ENCODE results near the gene TEX2. TPM values are rescaled to one million over a fixed set of nuclear protein-coding genes. Genes with fewer than 3 reads are reported as not detected.
"Not testable (repeated sequence)": the region's sequence is repeated elsewhere in the genome, so short reads cannot be mapped to it uniquely, and the experiment has no call there.

The TEX2 gene
- polyA plus RNA-seq, 5 donors = 19.5 to 29.5 (median 23.3) TPM

- DNase-seq = no peak
These were observed 22.8 kb downstream of the TEX2 start for GRCh38 chr17:64240261-64240740.

GRCh38 chr17:64238449-64238848, 24.6 kb downstream of the TEX2 start:
- not testable (repeated sequence) for DNase-seq

GRCh38 chr17:64236827-64237403, 26.1 kb downstream of the TEX2 start:
- no peak for DNase-seq

DNA sequence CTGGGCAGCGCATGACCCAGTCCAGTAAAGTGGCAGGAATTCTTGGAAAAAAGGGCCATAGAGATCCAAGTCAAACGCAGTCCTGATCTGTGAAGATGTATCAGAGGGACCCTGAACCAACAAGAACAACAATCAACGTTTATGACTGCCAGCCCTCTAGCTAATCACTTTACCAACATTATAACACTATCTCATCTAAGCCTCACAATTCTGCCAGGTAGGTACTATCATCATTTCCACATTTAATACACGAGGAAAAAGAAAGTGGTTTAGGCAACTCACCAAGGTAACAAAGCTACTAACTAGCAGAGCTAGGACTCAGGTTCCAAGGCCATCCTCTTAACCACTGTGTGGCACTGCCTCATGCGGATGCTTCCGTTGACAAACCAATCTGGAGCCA, 28.1 kb downstream of the TEX2 start:
- no peak for DNase-seq

GRCh38 chr17:64232466-64233262, 30.4 kb downstream of the TEX2 start:
- DNase-seq = no peak

GRCh38 chr17:64231567-64232141, 31.4 kb downstream of the TEX2 start:
- no peak for DNase-seq

GRCh38 chr17:64230791-64231408, 32.2 kb downstream of the TEX2 start:
- DNase-seq = no peak

GRCh38 chr17:64229815-64230728, 33.0 kb downstream of the TEX2 start:
- no peak for DNase-seq

- no peak for DNase-seq
These were observed 36.9 kb downstream of the TEX2 start for GRCh38 chr17:64226132-64226531.

GRCh38 chr17:64225410-64225809, 37.6 kb downstream of the TEX2 start:
- no peak for DNase-seq

DNA sequence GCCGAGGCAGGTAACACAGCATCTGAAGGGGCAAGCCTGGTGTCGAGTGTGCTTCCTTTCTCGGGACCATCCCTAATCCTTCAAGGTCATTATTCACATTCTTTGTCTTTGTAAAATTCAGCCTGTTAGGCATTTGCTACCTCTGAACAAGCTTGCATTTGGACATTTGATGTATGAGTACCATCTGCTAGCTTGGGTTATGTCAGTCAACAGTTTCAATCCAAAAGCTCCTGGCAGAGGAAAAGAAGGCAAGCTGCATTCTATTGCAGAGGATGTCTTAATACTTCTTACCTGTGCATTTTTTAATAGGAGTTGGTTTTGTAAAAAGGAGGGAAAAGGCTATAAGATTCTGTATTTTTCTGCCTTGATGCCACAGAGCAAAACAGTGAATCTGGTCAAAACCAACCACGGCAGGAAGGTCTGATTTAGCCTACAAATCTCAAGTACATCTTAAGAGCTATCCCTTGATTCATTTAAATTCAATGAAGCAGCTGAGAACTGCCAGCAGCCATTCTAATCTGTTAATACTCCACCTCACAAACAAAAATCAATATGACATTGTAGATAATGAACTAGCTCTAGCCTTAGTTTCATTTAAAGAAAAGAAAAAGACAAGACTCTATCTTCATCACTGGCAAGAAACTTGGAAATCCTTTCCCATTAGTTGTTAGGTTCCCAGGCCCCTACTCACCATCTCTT, 39.0 kb downstream of the TEX2 start:
- no peak for DNase-seq

- no peak for DNase-seq
These were observed 39.8 kb downstream of the TEX2 start for GRCh38 chr17:64223283-64223682.

- no peak for DNase-seq
These were observed 41.4 kb downstream of the TEX2 start for GRCh38 chr17:64221679-64222078.

GRCh38 chr17:64220604-64221003, 42.5 kb downstream of the TEX2 start:
- DNase-seq = not testable (repeated sequence)

DNA sequence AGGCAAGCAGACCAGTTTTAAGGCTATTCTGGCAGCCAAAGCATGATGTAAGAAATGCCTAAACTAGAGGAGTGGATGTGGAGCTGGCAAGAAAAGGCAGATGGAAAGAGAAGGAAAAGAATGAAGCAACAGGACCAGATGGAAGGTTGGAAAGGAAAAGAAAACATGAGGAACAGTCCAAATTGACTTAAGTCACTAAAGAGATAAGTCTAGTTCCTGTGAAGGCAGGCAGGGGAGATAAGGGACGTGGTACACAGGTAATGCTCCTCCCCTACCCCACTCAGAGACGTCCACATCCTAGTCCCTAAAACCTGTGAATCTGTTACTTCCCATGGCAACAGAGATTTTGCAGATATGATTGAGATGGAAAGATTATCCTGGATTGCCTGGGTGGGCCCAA, 43.5 kb downstream of the TEX2 start:
- DNase-seq = no peak

DNA sequence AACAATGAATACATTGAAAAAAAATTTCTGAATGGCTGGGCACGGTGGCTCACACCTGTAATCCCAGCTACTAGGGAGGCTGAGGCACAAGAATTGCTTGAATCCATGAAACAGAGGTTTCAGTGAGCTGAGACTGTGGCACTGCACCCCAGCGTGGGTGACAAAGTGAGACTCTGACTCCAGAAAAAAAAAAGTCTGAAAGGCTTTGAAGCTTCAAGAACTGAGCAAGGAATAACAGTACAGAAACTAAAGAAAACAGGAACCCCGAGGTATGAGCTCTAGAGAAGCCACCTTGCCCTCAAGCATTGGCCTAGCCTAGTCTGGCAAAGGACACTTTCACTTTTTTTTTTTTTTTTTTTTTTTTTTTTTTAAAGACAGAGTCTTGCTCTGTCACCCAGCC, 45.0 kb downstream of the TEX2 start:
- DNase-seq = no peak

DNA sequence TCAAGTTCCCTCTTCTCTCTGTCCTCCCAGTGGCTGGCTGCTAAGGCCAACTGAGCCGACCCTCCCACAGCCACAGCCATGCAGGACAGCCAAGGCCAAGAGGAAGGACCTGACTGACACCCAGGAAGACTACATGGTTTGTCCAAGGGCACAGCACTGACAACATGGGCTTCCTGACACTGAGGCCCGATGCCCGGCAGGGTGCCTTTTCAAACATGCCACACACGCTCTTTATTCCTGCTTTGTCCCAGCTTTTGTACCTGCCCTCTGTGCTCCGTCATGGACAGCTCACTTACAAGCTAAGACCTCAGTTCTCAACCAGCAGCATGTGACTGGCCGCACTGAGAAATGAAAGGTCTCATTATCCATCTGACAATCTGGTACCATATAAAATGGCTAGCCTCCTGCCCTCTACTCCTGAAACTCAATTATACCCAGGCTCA, 45.8 kb downstream of the TEX2 start:
- no peak for DNase-seq

DNA sequence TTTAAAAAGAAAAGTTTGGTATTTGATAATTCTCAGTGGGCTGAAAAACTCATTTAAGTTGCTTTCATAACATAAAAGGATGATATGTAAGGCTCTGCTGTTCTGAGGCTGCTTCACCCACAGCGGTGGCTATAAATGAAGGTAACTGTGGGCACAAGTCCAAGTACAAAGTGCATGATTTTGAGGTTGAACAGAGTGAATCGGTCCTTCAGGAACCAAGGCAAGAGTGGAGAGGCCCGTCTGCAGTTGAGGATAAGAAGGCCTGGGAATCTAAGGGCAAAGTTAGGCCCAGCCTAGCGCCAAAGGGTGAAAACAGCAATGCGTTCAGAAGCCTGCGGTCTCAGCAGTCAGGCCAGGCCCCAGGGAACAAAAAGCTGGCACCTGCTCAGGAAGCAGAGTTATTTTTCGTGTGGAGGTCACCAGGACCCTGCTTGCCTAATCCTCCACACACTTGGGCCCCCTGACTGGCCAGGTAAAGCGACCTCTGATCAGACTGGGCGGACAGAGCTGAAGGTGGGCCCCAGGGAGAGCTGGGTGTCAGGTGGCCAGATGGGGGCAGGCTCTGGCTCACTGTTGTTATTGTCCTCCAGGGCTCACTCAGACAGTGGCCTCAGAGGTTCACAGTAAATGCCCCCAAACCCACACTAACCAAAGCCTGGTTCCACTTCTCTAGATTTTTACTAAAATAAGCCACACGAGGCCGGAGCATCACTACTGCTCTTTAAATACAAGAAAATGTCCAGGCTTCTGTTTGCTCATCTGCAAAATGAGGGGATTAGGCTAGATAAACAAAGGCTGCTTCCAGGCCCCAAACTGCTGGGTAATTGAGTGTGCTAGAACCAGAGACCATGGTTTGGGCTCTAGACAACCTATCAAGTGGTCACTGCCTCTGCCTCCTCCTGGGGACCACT, 46.5 kb downstream of the TEX2 start:
- DNase-seq = no peak

GRCh38 chr17:64216000-64216337, 47.1 kb downstream of the TEX2 start:
- no peak for DNase-seq

- DNase-seq = no peak
These were observed 48.1 kb downstream of the TEX2 start for GRCh38 chr17:64214950-64215349.
